BJ (cell line): ENCODE data around the gene IMPA2. TPM values are rescaled to one million over a fixed set of nuclear protein-coding genes. Genes with fewer than 3 reads are reported as not detected.
A peak's percentile ranks its signal among the peaks of the same experiment; 100 is the strongest.
"Not testable (repeated sequence)": the region's sequence is repeated elsewhere in the genome, so short reads cannot be mapped to it uniquely, and the experiment has no call there.

Source experiments
- CTCF ChIA-PET: fragments of 350-600 bp; formaldehyde crosslinking; extraction: SDS; loops from one replicate; lab custom pipeline; 2021; ENCODE audit warnings: antibody characterized with exemption, inconsistent platforms; lab: Yijun Ruan, JAX
- POLR2A ChIA-PET: fragments of 300-600 bp; sonication (Branson Sonifier 250); formaldehyde crosslinking; extraction: SDS; loops from one replicate; lab custom pipeline; 2021; ENCODE audit warnings: antibody characterized with exemption; lab: Charles Lee
- DNase-seq: peaks from one replicate; pipeline ENCODE4 v3.0.0-alpha.2; 2011; ENCODE audit warnings: low read depth
- H3K27me3 ChIP-seq: 2 replicates; pipeline ENCODE4 v1.6.0; 2011; ENCODE audit warnings: low read length; ENCODE audit not compliant: control insufficient read depth, insufficient read depth
- H3K36me3 ChIP-seq: 2 replicates; pipeline ENCODE4 v1.5.1; 2011; ENCODE audit warnings: low read length; ENCODE audit not compliant: control insufficient read depth, insufficient read depth
- H3K4me3 ChIP-seq: 2 replicates; pipeline ENCODE4 v1.5.1; 2011; ENCODE audit warnings: low read depth, mild to moderate bottlenecking, control low read depth, low read length
- CTCF ChIP-seq: IDR thresholded peaks from 2 replicates; pipeline ENCODE4 v1.5.1; 2011; ENCODE audit warnings: low read depth, mild to moderate bottlenecking, control low read depth, inconsistent platforms, low read length, moderate library complexity; ENCODE audit not compliant: insufficient read depth
- polyA plus RNA-seq: library from polyadenylated mRNA; depleted of rRNA; stranded (reverse); fragments of >200 nt; gene quantifications from 2 replicates; pipeline ENCODE4 v1.2.3, GENCODE V29; 2011

IMPA2 gene
- polyA plus RNA-seq, 1 experiment, result 22.8 TPM

- DNase-seq, result no peak
- no peak for TF ChIP-seq CTCF
- no peaks in the 10 kb centered on the region for H3K36me3 ChIP-seq
- CTCF ChIA-PET, result no interaction called here
- no peaks in the 10 kb centered on the region for H3K27me3 ChIP-seq
- POLR2A ChIA-PET, result no interaction called here
- H3K4me3 ChIP-seq, result no peak overlapping the region
Measured at GRCh38 chr18:12068950-12069320, 87.6 kb downstream of the IMPA2 start.

GRCh38 chr18:12071066-12071465 lies 89.8 kb downstream of the IMPA2 start:
- H3K4me3 ChIP-seq, CTCF ChIA-PET, H3K27me3 ChIP-seq, H3K36me3 ChIP-seq, POLR2A ChIA-PET, DNase-seq: not testable (repeated sequence)

- Histone ChIP-seq H3K27me3 (no peaks in the 10 kb centered on the region), H3K36me3 (no peaks in the 10 kb centered on the region), H3K4me3 (no peak overlapping the region)
- POLR2A ChIA-PET, result no interaction called here
- no peak for TF ChIP-seq CTCF
- no peak for DNase-seq
- CTCF ChIA-PET, result no interaction called here
Measured at GRCh38 chr18:12072996-12073395, 91.7 kb downstream of the IMPA2 start.

GRCh38 chr18:12074736-12075135 lies 93.4 kb downstream of the IMPA2 start:
- POLR2A ChIA-PET, result no interaction called here
- no peak for TF ChIP-seq CTCF
- DNase-seq, result no peak
- CTCF ChIA-PET, result no interaction called here
- no peak overlapping the region for H3K4me3 ChIP-seq
- no peaks in the 10 kb centered on the region for H3K36me3 ChIP-seq
- no peaks in the 10 kb centered on the region for H3K27me3 ChIP-seq

GRCh38 chr18:12076424-12077140 lies 95.3 kb downstream of the IMPA2 start:
- POLR2A ChIA-PET, result no interaction called here
- H3K36me3 ChIP-seq, result no peaks in the 10 kb centered on the region
- CTCF ChIA-PET, result no interaction called here
- H3K27me3 ChIP-seq, result no peaks in the 10 kb centered on the region
- peak overlapping the region; percentile 10; the same call in 1 of the 2 replicates for H3K4me3 ChIP-seq
- no peak for DNase-seq
- no peak for TF ChIP-seq CTCF

- H3K27me3 ChIP-seq, DNase-seq, CTCF ChIA-PET, H3K36me3 ChIP-seq, H3K4me3 ChIP-seq, POLR2A ChIA-PET: not testable (repeated sequence)
Measured at GRCh38 chr18:12077994-12078393, 96.7 kb downstream of the IMPA2 start.
